Astrocyte of the cerebellum (primary cell): Measurements from ENCODE around the gene FHL1.

ENCODE experiments used
- DNase-seq: peaks from one replicate; pipeline ENCODE4 v3.0.0-alpha.2; 2011; ENCODE audit warnings: low read depth
- H3K4me3 ChIP-seq: 2 replicates; pipeline ENCODE4 v1.5.1; 2011; ENCODE audit warnings: mild to moderate bottlenecking, low read depth, low read length, moderate library complexity
- CTCF ChIP-seq: IDR thresholded peaks from 2 replicates; pipeline ENCODE4 v1.5.1; 2012; ENCODE audit warnings: low read length, low read depth, moderate library complexity, mild to moderate bottlenecking; ENCODE audit errors: missing control alignments
- in situ Hi-C: cut with HindIII; loops from 2 replicates; pipeline ENCODE4 v1.10.0; 2017; ENCODE audit warnings: low sequenced_read_pairs

FHL1 gene

GRCh38 chrX:136179133-136179532 is 31.8 kb downstream of the FHL1 start:
- H3K4me3 ChIP-seq, result no peak overlapping the region
- TF ChIP-seq CTCF, result no peak
- in situ Hi-C loops, result no loop called here
- DNase-seq, result no peak

GRCh38 chrX:136182414-136182813 is 35.1 kb downstream of the FHL1 start:
- DNase-seq, result no peak
- no peak overlapping the region for H3K4me3 ChIP-seq
- in situ Hi-C loops, result no loop called here
- TF ChIP-seq CTCF, result no peak

- no peak for TF ChIP-seq CTCF
- no peak for DNase-seq
- in situ Hi-C loops, result no loop called here
- no peak overlapping the region for H3K4me3 ChIP-seq
Observed at GRCh38 chrX:136183172-136183571, 35.8 kb downstream of the FHL1 start.

- TF ChIP-seq CTCF, result no peak
- DNase-seq, result no peak
- in situ Hi-C loops, result no loop called here
- H3K4me3 ChIP-seq, result no peak overlapping the region
Observed at GRCh38 chrX:136183917-136184316, 36.6 kb downstream of the FHL1 start.

GRCh38 chrX:136185401-136186022 is 38.2 kb downstream of the FHL1 start:
- in situ Hi-C loops, result no loop called here
- no peak for TF ChIP-seq CTCF
- H3K4me3 ChIP-seq, result no peak overlapping the region
- no peak for DNase-seq

- DNase-seq, result no peak
- TF ChIP-seq CTCF, result no peak
- no peak overlapping the region for H3K4me3 ChIP-seq
- in situ Hi-C loops, result no loop called here
Observed at GRCh38 chrX:136186023-136186413, 38.7 kb downstream of the FHL1 start.
